Activated CD4-positive, alpha-beta memory T cell treated with anti-CD3 and anti-CD28 coated beads, Interleukin-2, amount 10 ng/mL, durations not matched to agents 7 days and 5 days (primary cell): ENCODE measurements around the gene PRSS57. TPM values are rescaled to one million over a fixed set of nuclear protein-coding genes. Genes with fewer than 3 reads are reported as not detected.
"Not testable (repeated sequence)": the region's sequence is repeated elsewhere in the genome, so short reads cannot be mapped to it uniquely, and the experiment has no call there.

Source experiments
- CTCF ChIA-PET: fragments of 350-600 bp; sonication (Branson Sonifier 250); formaldehyde crosslinking; loops from one replicate; lab custom pipeline; 2021; ENCODE audit warnings: antibody characterized with exemption, inconsistent platforms; lab: Charles Lee
- POLR2A ChIA-PET: fragments of 350-600 bp; sonication (Branson Sonifier 250); formaldehyde crosslinking; loops from one replicate; lab custom pipeline; 2021; ENCODE audit warnings: antibody characterized with exemption; lab: Charles Lee
- DNase-seq: peaks from one replicate; pipeline ENCODE4 v3.0.0-alpha.2; 2020
- H3K27ac Mint-ChIP-seq: one replicate; pipeline ENCODE4 v1.8.0; 2021; ENCODE audit warnings: mild to moderate bottlenecking, mixed read lengths
- H3K27me3 Mint-ChIP-seq: one replicate; pipeline ENCODE4 v1.8.0; 2021; ENCODE audit warnings: mixed read lengths
- H3K36me3 Mint-ChIP-seq: one replicate; pipeline ENCODE4 v1.8.0; 2021; ENCODE audit warnings: low read depth, mixed read lengths
- H3K4me1 Mint-ChIP-seq: one replicate; pipeline ENCODE4 v1.8.0; 2021; ENCODE audit warnings: mixed read lengths
- H3K4me3 Mint-ChIP-seq: one replicate; pipeline ENCODE4 v1.8.0; 2021; ENCODE audit warnings: mild to moderate bottlenecking, mixed read lengths
- H3K9me3 Mint-ChIP-seq: one replicate; pipeline ENCODE4 v1.8.0; 2021; ENCODE audit warnings: mixed read lengths
- total RNA-seq, 2 experiments: library from RNA; stranded (reverse); gene quantifications; one replicate each; pipeline ENCODE4 v1.2.3, GENCODE V29; 2021

The PRSS57 gene
- total RNA-seq, 2 experiments from 2014 or later, result not detected

DNA sequence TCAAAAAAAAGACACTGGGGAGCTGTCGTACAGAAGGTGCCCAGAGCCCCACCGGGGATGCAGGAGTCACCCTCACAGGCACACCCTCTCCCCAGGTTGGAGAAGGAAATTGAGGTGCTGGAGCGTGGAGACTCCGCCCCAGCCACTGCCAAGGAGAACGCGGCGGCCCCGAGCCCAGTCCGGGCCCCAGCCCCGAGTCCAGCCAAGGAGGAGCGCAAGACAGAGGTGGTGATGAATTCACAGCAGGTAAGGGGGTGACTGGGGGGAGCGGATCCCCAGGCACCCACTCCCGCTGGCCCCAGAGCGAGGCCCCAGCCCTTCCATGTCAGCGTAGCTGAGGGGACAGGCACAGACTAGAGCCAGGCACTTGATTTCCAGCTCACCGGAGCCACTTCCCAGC lies 35.7 kb upstream of the PRSS57 start:
- DNase-seq, result no peak
- POLR2A ChIA-PET, result no interaction called here
- no peak overlapping the region for H3K27ac Mint-ChIP-seq
- H3K27me3 Mint-ChIP-seq, result no peaks in the 10 kb centered on the region
- CTCF ChIA-PET, result no interaction called here
- H3K9me3 Mint-ChIP-seq, result no peaks in the 10 kb centered on the region
- peaks cover 16% of the 10 kb centered on the region for H3K4me1 Mint-ChIP-seq
- no peaks in the 10 kb centered on the region for H3K36me3 Mint-ChIP-seq
- no peak overlapping the region for H3K4me3 Mint-ChIP-seq

DNA sequence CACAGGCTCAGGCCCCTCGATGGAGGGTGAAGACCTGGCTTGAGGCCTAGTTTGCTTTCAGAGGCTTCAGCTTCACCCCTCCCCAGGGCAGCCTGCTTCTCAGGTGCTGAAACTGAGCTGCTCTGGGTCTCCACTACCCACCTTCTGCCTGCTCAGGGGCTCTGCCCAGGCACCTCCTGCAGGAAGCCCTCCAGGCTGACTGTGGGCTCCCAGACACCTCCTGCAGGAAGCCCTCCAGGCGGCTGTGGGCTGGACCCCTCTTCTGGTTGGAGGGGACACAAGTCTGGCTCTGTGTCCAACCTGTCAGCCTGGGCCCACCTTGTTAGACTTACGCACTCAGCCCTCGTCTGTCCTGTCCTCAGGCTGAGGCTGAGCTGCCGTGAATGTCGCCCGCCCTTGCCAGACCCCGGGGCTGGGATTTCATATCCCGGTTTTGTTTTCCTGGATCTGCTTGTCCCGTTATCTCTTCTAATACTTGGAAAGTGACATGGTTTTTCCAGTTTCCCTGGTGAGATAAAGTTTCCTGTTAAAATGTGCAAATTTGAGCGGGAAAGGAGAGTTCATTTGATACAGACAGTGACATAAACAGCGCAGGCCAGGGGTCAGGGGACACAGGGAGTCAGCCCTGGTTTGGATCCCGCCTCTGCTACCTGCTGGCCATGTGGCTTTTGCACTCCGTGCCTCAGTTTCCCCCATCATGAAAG lies 34.9 kb upstream of the PRSS57 start:
- Mint-ChIP-seq H3K9me3 (no peaks in the 10 kb centered on the region), H3K36me3 (no peaks in the 10 kb centered on the region), H3K27me3 (no peaks in the 10 kb centered on the region), H3K27ac (no peak overlapping the region), H3K4me3 (no peak overlapping the region), H3K4me1 (peaks cover 16% of the 10 kb centered on the region)
- ChIA-PET POLR2A (no interaction called here), CTCF (no interaction called here)
- DNase-seq, result no peak

DNA sequence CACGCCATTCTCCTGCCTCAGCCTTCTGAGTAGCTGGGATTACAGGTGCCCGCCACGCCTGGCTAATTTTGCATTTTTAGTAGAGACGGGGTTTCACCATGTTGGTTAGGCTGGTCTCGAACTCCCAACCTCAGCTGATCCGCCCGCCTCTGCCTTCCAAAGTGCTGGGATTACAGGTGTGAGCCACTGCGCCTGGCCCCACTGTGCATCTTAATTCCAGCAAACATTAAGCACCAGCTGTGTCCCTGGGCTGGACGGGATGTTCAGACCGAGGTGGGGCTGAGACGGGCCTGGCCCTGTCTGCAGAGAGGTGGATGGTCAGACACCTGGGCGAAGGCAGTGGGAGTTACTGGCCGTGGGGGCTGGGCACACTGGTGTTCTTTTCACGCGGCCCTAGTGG lies 34.3 kb upstream of the PRSS57 start:
- H3K36me3 Mint-ChIP-seq, H3K27ac Mint-ChIP-seq, H3K27me3 Mint-ChIP-seq, H3K9me3 Mint-ChIP-seq, POLR2A ChIA-PET, DNase-seq, CTCF ChIA-PET, H3K4me3 Mint-ChIP-seq: not testable (repeated sequence)
- peaks cover 16% of the 10 kb centered on the region for H3K4me1 Mint-ChIP-seq

DNA sequence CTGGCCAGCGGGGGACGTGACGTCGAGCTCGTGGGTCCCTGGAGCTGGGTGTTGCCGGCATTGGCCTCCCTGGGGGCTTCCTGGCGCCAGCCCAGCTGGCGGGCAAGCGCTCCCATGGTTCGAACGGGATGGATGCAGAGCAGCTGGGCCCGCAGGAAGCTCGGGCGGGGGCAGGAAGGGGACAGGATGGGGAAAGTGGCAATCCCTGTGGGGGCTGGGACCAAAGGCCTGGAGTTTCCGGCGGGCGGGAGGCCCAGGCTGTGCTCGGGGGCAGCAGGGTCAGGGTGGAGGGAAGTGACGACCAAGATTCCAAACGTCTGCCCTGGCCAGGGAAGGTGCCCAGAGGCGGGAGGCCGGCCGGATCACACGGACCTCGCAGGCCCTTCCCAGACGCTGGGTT lies 32.8 kb upstream of the PRSS57 start:
- no peak overlapping the region for H3K27ac Mint-ChIP-seq
- H3K36me3 Mint-ChIP-seq, result no peaks in the 10 kb centered on the region
- peaks cover 7% of the 10 kb centered on the region for H3K4me1 Mint-ChIP-seq
- no peak overlapping the region for H3K4me3 Mint-ChIP-seq
- no peaks in the 10 kb centered on the region for H3K9me3 Mint-ChIP-seq
- no peak for DNase-seq
- no peaks in the 10 kb centered on the region for H3K27me3 Mint-ChIP-seq
- ChIA-PET CTCF (no interaction called here), POLR2A (no interaction called here)

DNA sequence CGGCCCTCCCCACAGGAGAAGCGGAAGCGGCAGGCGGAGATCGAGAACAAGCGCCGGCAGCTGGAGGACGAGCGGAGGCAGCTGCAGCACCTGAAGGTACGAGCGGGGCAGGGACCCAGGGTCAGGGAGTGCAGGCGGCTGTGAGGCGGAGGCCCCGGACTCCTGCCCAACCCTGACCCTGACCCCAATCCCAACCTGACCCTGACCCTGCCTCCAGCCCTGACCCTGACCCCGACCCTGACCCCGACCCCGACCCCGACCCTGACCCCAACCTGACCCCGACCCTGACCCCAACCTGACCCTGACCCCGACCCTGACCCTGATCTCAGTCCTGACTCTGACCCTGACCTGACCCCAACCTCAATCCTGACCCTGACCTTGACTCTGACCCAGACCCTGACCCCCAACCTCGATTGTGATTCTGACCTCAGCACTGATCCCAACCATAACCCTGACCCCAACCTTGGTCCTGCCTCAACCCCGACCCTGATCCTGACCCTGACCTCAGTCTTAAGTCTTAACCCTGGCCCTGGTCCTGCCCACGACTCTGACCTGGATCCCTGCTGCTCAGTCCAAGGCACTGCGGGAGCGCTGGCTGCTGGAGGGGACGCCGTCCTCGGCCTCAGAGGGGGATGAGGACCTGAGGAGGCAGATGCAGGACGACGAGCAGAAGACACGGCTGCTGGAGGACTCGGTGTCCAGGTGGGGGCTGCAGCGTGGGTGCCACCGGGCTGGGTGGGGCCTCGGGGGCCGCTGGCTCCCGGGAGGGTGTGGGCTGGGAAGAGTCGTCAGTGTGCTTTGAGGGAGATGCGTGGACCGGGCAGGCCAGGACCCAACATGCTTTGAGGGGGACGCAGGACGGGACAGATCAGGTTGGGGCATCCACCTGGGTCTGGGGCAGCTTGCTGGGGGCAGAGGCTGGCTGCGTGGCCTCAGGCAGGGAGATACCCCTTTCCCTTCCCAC lies 32.0 kb upstream of the PRSS57 start:
- ChIA-PET POLR2A (no interaction called here), CTCF (no interaction called here)
- no peak for DNase-seq
- H3K27me3 Mint-ChIP-seq, result no peaks in the 10 kb centered on the region
- H3K36me3 Mint-ChIP-seq, result no peaks in the 10 kb centered on the region
- H3K4me1 Mint-ChIP-seq, result no peaks in the 10 kb centered on the region
- H3K9me3 Mint-ChIP-seq, result no peaks in the 10 kb centered on the region
- H3K4me3 Mint-ChIP-seq, result no peak overlapping the region
- H3K27ac Mint-ChIP-seq, result no peak overlapping the region

DNA sequence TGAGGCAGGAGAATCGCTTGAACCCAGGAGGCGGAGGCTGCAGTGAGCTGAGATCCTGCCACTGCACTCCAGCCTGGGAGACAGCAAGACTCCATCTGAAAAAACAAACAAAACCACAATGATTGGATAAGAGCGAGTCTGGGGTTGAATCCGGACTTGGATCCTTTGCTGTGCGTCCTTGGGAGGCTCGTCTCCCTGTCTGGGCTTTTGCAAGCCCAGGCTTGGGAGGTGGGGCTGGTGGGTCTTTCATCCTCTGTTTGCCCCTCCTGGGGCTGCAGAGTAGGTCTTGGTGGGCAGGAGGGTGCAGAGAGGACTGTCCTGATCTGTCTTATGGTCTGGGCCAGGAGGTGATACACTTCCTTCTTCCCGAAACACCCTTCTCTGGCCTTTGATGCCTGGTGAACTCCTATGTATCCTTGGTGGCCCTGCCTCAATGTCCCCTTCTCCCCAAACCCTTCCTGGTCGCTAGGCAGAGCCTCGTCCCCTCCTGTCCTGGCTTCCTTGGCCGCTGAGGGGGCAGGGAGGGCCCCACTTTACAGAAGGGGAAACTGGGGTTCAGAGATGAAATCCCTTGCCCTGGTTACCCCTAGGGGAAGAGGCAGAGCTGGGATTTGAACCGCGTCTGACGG lies 30.3 kb upstream of the PRSS57 start:
- Mint-ChIP-seq H3K27me3 (peaks cover 3% of the 10 kb centered on the region), H3K4me1 (no peaks in the 10 kb centered on the region), H3K27ac (no peak overlapping the region), H3K36me3 (no peaks in the 10 kb centered on the region), H3K4me3 (no peak overlapping the region), H3K9me3 (no peaks in the 10 kb centered on the region)
- no peak for DNase-seq
- ChIA-PET POLR2A (no interaction called here), CTCF (no interaction called here)

DNA sequence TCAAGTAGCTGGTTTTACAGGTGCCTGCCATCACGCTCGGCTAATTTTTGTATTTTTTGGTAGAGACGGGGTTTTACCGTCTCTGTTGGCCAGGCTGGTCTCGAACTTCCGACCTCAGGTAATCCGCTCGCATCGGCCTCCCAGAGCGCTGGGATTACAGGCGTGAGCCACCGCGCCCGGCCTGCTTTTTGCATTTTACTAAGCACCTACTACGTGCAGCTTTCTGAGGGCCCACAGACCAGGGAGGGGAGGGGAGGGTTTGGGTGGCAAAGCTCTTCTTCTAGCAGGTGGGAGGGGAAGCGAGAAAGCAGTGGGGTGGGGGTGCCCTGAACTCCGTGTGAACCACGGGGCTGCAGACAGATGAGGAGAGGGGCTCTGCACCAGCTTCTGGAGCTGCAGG lies 28.5 kb upstream of the PRSS57 start:
- Mint-ChIP-seq H3K4me3 (no peak overlapping the region), H3K27me3 (peaks cover 4% of the 10 kb centered on the region), H3K27ac (no peak overlapping the region), H3K9me3 (no peaks in the 10 kb centered on the region), H3K36me3 (no peaks in the 10 kb centered on the region), H3K4me1 (no peaks in the 10 kb centered on the region)
- ChIA-PET CTCF (interaction anchor here (0.9 kb wide), 1 partner anchor 10 kb away, joined by 3 read pairs; no protein-coding TSS in a partner anchor), POLR2A (no interaction called here)
- DNase-seq, result no peak

DNA sequence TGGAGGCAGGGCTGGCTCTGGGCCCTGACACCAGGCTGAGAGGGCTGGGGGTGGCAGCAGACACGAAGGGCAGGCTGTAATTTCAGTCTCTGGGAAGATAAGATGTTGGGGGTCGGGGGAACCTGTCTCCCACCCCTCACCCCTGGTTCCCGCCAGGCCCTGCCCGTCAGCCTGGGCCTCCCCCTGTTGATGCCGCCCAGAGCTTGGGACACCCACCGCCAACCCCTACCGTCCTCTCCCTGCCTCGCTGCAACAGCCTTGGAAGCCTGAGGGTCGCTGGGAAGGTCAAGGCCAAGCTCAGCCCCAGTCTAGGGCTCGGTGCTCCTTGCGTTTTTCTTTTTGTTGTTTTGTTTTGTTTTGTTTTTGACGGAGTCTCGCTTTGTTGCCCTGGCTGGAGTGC lies 28.0 kb upstream of the PRSS57 start:
- no peaks in the 10 kb centered on the region for H3K9me3 Mint-ChIP-seq
- no peak overlapping the region for H3K4me3 Mint-ChIP-seq
- no peaks in the 10 kb centered on the region for H3K4me1 Mint-ChIP-seq
- H3K27ac Mint-ChIP-seq, result no peak overlapping the region
- ChIA-PET CTCF (interaction anchor here (0.9 kb wide), 1 partner anchor 11 kb away, joined by 3 read pairs; no protein-coding TSS in a partner anchor), POLR2A (no interaction called here)
- H3K36me3 Mint-ChIP-seq, result no peaks in the 10 kb centered on the region
- no peak for DNase-seq
- H3K27me3 Mint-ChIP-seq, result peaks cover 7% of the 10 kb centered on the region

DNA sequence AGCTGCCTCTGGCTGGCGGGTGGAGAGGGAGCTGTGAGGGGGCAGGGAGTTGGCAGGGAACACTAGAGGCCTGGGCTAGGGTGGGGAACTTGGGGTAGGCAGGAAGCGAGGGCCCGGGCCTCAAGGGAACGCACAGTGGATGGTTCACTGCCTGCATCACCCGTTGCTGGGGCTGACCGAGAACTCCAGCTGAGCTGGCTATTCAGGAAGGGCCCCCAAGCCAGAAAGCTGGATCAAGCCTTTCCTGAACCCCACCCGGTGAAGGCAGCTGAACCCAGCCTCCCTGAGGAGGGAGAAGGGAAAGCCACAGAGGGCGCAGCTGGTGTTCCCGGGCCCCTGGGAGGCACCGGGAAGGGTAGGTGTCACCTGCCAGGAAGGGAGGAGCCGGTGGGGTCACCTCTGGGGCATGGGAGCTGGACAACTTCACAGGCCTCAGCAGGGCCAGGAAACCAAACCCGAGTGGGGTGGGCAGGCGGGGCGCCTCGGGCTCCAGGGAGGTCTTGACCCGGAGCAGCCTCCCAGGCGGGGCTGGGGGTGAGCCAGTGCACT lies 27.4 kb upstream of the PRSS57 start:
- no peaks in the 10 kb centered on the region for H3K4me1 Mint-ChIP-seq
- CTCF ChIA-PET, result no interaction called here
- no peaks in the 10 kb centered on the region for H3K9me3 Mint-ChIP-seq
- no peak overlapping the region for H3K27ac Mint-ChIP-seq
- DNase-seq, result no peak
- no peaks in the 10 kb centered on the region for H3K36me3 Mint-ChIP-seq
- no peak overlapping the region for H3K4me3 Mint-ChIP-seq
- POLR2A ChIA-PET, result no interaction called here
- H3K27me3 Mint-ChIP-seq, result peaks cover 7% of the 10 kb centered on the region

DNA sequence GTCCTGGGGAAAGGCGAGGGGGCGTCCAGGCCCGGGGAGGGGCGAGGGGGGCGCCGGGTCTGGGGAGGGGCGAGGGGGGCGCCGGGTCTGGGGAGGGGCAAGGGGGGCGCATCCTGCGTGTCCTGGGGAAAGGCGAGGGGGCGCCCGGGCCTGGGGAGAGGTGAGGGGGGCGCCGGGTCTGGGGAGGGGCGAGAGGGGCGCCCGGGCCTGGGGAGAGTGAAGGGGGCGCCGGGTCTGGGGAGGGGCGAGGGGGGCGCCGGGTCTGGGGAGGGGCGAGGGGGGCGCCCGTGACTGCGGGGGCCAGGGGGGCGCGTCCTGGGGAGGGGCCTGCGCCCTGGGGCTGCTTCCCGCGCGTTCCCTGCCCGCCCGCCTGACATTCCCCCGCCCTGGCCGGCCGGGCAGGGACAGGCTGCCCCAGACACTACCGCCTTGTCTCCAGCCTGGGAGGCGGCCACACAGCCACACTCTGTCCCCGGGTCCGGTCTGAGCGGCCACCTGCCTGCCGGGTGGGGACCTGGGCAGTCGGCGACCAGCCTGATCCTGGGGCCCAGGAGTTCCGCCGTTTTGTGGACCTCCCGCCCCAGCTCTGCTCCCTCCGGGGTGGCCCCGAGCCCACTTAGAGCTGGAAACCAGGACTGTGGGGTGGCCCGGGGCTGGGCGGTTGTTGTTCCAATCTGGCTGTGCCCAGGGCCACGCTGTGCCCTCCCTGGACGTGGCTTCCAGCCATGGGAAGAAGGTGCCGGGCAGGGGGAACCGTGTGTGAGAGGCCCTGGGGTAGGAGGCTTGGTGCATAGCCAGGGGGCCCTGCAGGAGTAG lies 25.3 kb upstream of the PRSS57 start:
- DNase-seq, result no peak
- Mint-ChIP-seq H3K4me3 (no peak overlapping the region), H3K27ac (no peak overlapping the region), H3K4me1 (no peaks in the 10 kb centered on the region), H3K36me3 (no peaks in the 10 kb centered on the region), H3K27me3 (peaks cover 7% of the 10 kb centered on the region), H3K9me3 (peaks cover 4% of the 10 kb centered on the region)
- CTCF ChIA-PET, result no interaction called here
- POLR2A ChIA-PET, result no interaction called here

DNA sequence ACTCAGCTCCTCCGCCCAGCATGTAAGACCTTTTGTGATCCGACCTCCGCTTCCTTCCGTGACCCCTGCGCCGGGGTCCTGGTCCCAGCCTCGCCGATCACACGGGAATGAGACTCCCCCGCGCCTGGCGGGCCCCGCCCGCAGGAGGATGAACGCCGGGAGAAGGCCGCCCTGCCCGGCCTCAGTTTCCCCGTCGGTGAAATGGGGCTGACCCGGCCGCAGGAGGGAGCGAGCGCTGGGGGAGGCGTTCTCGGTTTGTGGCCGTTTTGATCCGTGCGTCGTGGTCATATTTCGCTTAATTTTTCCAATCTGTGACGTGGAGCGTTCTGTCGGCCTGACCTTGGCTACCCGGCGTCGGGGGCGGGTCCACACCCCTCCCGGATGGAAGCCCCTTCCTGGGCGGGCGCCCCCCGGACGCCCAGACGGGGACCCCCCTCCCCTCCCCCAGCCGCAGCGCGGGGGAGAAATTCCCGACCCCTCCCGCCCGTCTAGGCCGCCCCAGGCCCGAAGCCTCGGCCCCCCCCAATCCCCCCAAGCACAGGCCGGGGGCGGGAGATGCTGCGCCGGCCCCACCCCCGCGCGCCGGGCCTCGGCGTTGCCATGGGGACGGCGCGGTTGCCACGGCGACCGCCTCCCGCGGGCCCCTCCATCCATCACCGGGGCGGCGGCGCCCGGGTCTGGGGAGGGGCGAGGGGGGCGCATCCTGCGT lies 24.5 kb upstream of the PRSS57 start:
- Mint-ChIP-seq H3K4me1 (no peaks in the 10 kb centered on the region), H3K36me3 (no peaks in the 10 kb centered on the region), H3K9me3 (peaks cover 8% of the 10 kb centered on the region), H3K27me3 (peaks cover 7% of the 10 kb centered on the region), H3K27ac (no peak overlapping the region), H3K4me3 (no peak overlapping the region)
- DNase-seq, result no peak
- CTCF ChIA-PET, result no interaction called here
- POLR2A ChIA-PET, result no interaction called here

DNA sequence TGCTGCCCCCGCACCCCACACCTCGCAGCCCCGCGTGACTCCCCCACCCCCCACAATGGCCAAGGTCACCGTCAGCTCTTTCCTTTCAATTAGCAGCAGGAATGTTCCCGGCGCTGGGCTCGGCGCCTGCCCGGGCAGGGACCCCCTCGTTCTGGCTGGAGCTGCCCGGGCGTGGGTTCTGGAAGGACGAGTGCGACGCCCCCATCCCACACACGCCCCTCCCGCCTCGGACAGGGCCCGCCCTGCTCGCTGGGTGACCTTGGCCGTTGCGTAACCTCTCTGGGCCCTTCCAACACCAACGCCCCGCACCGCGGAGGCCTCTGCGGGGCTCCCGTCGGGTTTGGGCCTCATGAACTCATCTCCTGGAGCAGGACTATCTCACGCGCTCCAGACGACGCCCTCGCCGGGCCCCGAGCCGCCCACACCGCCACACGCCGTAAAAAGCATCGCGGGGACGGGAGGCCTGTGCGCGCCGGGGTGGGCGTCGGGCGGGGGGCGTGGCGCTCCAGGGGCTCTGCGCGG lies 23.8 kb upstream of the PRSS57 start:
- H3K27ac Mint-ChIP-seq, result no peak overlapping the region
- CTCF ChIA-PET, result no interaction called here

More for the DNA sequence above, 23.8 kb upstream of the PRSS57 start:
- Mint-ChIP-seq H3K4me3 (no peak overlapping the region), H3K36me3 (no peaks in the 10 kb centered on the region), H3K9me3 (peaks cover 8% of the 10 kb centered on the region), H3K27me3 (peaks cover 7% of the 10 kb centered on the region), H3K4me1 (no peaks in the 10 kb centered on the region)
- POLR2A ChIA-PET, result no interaction called here
- no peak for DNase-seq
